Epithelial cell of proximal tubule (primary cell): Measurements from ENCODE around the gene PMEL. TPM values are rescaled to one million over a fixed set of nuclear protein-coding genes. Genes with fewer than 3 reads are reported as not detected.
"Not testable (repeated sequence)": the region's sequence is repeated elsewhere in the genome, so short reads cannot be mapped to it uniquely, and the experiment has no call there.

Experiments used
- DNase-seq: peaks from one replicate; pipeline ENCODE4 v3.0.0-alpha.2; 2011; ENCODE audit warnings: low read depth
- H3K4me3 ChIP-seq: 2 replicates; pipeline ENCODE4 v1.5.1; 2011; ENCODE audit warnings: low read depth, mild to moderate bottlenecking, low read length
- total RNA-seq: library from RNA; depleted of rRNA; stranded (reverse); fragments of >200 nt; gene quantifications from 2 replicates; pipeline ENCODE4 v1.2.3, GENCODE V29; 2015
- TF ChIP-seq, protein P1 (sequence below): conservative IDR thresholded peaks from 2 replicates; pipeline ENCODE4 v1.5.1; 2012; ENCODE audit warnings: low read depth, mild to moderate bottlenecking, low read length

The PMEL gene
- total RNA-seq, 1 donor from 2014 or later, result 3.7 TPM

DNA sequence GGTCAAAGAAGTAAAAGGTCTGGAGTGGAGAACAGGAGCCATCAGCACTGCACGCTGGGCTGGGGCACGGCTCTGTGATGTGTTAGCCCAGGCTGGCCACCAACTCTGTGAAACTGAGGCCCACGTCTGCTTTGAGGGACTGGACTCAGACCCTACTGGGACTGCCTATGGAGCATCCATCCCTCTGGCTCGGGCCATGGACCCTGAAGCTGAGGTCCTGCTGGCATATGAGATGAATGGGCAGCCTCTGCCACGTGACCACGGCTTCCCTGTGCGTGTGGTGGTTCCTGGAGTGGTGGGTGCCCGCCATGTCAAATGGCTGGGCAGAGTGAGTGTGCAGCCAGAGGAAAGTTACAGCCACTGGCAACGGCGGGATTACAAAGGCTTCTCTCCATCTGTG, 38.4 kb upstream of the PMEL start:
- H3K4me3 ChIP-seq, result no peak overlapping the region
- no peak for DNase-seq
- TF ChIP-seq, protein P1, sequence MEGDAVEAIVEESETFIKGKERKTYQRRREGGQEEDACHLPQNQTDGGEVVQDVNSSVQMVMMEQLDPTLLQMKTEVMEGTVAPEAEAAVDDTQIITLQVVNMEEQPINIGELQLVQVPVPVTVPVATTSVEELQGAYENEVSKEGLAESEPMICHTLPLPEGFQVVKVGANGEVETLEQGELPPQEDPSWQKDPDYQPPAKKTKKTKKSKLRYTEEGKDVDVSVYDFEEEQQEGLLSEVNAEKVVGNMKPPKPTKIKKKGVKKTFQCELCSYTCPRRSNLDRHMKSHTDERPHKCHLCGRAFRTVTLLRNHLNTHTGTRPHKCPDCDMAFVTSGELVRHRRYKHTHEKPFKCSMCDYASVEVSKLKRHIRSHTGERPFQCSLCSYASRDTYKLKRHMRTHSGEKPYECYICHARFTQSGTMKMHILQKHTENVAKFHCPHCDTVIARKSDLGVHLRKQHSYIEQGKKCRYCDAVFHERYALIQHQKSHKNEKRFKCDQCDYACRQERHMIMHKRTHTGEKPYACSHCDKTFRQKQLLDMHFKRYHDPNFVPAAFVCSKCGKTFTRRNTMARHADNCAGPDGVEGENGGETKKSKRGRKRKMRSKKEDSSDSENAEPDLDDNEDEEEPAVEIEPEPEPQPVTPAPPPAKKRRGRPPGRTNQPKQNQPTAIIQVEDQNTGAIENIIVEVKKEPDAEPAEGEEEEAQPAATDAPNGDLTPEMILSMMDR, result no peak

DNA sequence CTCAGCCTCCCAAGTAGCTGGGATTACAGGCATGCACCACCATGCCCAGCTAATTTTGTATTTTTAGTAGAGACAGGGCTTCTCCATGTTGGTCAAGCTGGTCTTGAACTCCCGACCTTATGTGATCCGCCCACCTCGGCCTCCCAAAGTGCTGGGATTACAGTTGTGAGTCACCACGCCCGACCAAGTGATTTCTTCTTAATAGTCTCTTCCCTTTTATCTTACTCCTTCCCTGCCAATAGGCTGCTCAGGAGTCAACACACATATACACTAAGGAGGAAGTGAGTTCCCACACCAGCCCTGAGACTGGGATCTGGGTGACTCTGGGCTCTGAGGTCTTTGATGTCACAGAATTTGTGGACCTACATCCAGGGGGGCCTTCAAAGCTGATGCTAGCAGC, 37.5 kb upstream of the PMEL start:
- H3K4me3 ChIP-seq, DNase-seq: not testable (repeated sequence)

DNA sequence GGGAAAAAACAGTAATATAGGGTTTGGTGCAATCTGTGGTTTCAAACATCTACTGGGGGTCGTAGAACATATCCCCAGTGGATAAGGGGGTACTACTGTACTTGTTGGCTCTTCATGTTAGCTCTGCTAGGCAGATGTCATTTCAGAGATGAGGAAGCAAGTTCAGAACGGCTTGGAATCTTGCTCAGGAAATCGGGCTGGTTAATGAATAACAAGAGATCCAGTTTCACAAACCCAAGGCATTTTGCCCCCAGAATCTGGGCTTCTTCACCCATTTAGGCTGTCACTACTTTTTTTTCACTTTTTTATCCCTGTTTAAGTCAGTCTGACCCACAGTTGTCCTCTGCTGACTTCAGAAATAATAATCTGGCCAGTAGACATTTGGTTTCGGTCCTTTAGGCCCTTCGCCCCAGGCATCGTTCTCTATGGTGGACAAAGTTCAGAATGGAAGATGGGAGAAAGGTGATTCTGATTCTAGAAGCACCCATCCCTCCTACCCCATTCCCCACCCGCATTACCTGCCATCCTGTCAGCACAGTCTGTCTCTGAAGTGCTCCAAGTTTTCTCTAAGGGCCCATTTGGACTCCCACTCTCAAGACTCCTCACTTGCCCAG, 35.8 kb upstream of the PMEL start:
- TF ChIP-seq, protein P1, result no peak
- H3K4me3 ChIP-seq, result peak overlapping the region; percentile 4
- DNase-seq, result no peak

DNA sequence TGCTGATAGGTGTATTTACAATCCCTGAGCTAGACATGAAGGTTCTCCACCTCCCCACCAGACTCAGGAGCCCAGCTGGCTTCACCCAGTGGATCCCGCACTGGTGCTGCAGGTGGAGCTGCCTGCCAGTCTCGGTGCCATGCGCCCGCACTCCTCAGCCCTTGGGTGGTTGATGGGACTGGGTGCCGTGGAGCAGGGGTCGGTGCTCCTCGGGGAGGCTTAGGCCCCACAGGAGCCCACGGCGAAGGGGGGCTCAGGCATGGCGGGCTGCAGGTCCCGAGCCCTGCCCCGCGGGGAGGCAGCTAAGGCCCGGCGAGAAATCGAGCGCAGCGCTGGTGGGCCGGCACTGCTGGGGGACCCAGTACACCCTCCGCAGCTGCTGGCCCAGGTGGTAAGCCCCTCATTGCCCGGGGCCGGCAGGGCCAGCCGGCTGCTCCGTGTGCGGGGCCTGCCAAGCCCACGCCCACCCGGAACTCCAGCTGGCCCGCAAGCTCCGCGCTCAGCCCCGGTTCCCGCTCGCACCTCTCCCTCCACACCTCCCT, 34.2 kb upstream of the PMEL start:
- not testable (repeated sequence) for H3K4me3 ChIP-seq, DNase-seq

DNA sequence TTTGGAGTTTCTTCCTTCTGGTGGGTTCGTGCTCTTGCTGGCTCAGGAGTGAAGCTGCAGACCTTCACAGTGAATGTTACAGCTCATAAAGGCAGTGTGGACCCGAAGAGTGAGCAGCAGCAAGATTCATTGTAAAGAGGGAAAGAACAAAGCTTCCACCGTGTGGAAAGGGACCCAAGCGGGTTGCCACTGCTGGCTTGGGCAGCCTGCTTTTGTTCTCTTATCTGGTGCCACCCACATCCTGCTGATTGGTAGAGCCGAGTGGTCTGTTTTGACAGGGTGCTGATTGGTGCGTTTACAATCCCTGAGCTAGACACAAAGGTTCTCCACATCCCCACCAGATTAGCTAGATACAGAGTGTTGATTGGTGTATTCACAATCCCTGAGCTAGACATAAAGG, 33.7 kb upstream of the PMEL start:
- not testable (repeated sequence) for DNase-seq, H3K4me3 ChIP-seq

DNA sequence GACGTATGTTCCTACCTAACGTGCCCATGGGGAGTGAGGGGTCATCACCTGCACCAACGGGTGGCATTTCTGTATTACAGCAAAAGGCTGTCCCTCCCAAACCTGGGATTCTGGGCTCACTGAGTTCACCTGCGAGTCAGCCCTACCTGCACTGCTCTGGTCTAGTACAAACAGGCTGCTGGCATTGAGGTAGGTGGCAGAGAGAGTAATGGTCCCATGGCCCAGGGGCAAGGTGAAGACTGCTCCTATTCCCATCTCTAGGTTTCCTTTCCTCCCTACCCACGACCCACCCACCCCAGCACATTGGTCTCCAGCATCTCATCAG, 31.7 kb upstream of the PMEL start:
- H3K4me3 ChIP-seq, result peak overlapping the region; percentile 83
- TF ChIP-seq, protein P1, result no peak
- no peak for DNase-seq

DNA sequence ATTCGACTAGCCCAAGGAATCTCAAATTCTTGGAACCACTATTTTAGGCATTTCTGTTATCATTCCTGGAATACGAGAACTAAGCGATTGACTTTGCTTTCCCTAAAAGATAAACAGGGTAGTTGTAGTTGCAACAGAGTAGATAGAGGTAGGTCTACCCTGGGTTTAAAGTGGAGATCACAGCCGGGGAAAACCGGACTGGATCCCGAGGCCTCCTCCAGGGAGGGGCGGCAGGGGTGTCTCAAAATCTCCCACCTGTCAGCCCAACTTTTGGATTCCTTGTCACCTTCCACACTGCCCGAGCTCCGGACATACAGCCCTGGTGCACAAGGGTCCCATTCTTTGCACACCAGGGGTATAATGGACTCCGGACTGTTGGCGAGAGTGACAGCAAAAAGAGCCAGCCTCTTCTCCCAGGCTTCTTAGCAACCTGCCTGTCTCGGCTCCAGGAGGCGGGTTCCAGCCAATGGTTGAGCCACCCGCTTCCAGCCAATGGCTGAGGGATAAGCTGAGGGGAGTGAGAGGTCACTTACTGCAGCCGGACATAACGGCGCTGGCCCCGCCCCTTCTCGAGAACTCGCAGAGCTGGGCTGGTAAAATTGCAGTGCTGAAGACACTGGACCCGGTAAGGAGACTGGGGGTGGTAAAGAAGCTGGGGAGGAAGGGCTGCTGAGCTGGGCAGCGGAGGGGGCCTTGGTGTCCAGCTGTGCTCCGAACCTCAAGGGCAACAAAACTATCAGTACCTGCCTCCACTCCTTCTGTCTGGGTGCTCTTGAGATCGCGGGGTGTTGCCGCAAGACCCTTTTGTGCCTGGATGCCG, 31.1 kb upstream of the PMEL start, which contains the start of gene SUOX:
SUOX (plus strand) TSS at position 562 of the 820 bp plus-strand sequence. CDS start 4,946 bp downstream, outside the sequence.
- DNase-seq, result peak; percentile 74
- H3K4me3 ChIP-seq, result peak within 1 kb of the TSS; percentile 83
- TF ChIP-seq, protein P1, result no peak

DNA sequence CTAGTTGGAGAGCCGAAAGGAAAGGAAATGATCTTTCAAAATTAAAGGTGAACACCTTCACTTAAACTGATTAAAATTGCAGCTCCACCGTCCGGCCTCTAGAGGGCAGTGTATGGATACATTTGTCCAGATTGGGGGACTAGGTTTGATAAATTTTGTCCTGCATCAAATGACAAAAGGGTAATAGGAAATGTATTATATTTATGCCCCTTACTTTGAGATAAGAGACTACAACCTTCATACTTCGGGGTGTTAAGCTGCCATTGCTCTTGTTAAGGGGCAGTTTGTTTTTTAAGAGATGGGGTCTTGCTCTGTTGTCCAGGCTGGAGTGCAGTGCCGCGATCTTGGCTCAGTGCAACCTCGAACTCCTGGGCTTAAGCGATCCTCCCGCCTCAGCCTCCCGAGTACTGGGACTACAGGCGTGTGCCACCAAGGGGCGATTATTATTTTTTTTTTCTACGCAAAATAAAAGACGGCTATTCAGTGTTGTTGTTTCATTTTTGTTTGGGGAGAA, 30.4 kb upstream of the PMEL start:
- no peak for DNase-seq
- TF ChIP-seq, protein P1, result peak; percentile 87
- H3K4me3 ChIP-seq, result peak overlapping the region; percentile 83
